Transverse colon (tissue), 4 donors: ENCODE results near the gene CCDC181.

Source experiments
- EP300 ChIP-seq: sonication (generic); formaldehyde crosslinking; IDR thresholded peaks from one replicate; pipeline ENCODE4 v1.6.1; 2017; ENCODE audit warnings: antibody characterized with exemption, low read depth
- POLR2A ChIP-seq: fragments of 450-650 bp; IDR thresholded peaks from one replicate; pipeline ENCODE4 v1.6.1; 2016; ENCODE audit warnings: antibody characterized with exemption, mild to moderate bottlenecking, moderate library complexity
- POLR2AphosphoS5 ChIP-seq, 3 donors: sonication (generic); formaldehyde crosslinking; IDR thresholded peaks; one replicate each; pipeline ENCODE4 v1.6.1; 2016; ENCODE audit warnings: antibody characterized with exemption in 3 of 3
- TF ChIP-seq, protein P1 (sequence below), 5 experiments: fragments of 200-600 bp in 3 of 5; fragments of 450-650 bp in 2 of 5; sonication (generic) in 3 of 5; IDR thresholded peaks; 1 replicate in 2 of 5; 2 replicates in 3 of 5; pipeline ENCODE4 v1.5.1; 2016 to 2017; ENCODE audit warnings: antibody characterized with exemption in 5 of 5, inconsistent platforms in 3 of 5, mild to moderate bottlenecking in 2 of 5, moderate library complexity in 1 of 5

DNA sequence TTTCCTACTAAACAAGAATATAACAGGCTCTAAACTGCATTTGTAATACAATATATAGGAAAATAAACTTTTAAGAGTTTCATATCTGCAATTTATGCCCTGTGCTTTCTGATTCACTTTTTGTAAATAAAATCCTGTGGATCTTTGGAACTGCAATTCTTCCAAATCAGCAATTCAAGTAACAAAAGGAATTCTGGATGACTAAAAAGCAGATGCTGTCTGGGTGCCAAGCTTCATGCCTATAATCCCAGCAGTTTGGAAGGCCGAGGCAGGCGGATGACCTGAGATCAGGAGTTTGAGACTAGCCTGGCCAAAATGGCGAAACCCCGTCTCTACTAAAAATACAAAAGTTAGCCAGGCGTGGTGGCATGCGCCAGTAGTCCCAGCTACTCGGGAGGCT is 66.0 kb downstream of the CCDC181 start:
- no peak for TF ChIP-seq POLR2A
- TF ChIP-seq, protein P1, sequence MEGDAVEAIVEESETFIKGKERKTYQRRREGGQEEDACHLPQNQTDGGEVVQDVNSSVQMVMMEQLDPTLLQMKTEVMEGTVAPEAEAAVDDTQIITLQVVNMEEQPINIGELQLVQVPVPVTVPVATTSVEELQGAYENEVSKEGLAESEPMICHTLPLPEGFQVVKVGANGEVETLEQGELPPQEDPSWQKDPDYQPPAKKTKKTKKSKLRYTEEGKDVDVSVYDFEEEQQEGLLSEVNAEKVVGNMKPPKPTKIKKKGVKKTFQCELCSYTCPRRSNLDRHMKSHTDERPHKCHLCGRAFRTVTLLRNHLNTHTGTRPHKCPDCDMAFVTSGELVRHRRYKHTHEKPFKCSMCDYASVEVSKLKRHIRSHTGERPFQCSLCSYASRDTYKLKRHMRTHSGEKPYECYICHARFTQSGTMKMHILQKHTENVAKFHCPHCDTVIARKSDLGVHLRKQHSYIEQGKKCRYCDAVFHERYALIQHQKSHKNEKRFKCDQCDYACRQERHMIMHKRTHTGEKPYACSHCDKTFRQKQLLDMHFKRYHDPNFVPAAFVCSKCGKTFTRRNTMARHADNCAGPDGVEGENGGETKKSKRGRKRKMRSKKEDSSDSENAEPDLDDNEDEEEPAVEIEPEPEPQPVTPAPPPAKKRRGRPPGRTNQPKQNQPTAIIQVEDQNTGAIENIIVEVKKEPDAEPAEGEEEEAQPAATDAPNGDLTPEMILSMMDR (IDR thresholded peaks at IDR 0.05), result no peak
- TF ChIP-seq POLR2AphosphoS5 (IDR thresholded peaks at IDR 0.05), result no peak
- TF ChIP-seq EP300, result no peak
